ENCODE data around the gene ESCO1. TPM values are rescaled to one million over a fixed set of nuclear protein-coding genes. Genes with fewer than 3 reads are reported as not detected.

Gene ESCO1
- total and polyA plus RNA-seq, 2 of the 13 experiments (the other 11 are each of a cell fraction or from before 2014, with no cell fraction given): 6.3 to 19.4 TPM

DNA sequence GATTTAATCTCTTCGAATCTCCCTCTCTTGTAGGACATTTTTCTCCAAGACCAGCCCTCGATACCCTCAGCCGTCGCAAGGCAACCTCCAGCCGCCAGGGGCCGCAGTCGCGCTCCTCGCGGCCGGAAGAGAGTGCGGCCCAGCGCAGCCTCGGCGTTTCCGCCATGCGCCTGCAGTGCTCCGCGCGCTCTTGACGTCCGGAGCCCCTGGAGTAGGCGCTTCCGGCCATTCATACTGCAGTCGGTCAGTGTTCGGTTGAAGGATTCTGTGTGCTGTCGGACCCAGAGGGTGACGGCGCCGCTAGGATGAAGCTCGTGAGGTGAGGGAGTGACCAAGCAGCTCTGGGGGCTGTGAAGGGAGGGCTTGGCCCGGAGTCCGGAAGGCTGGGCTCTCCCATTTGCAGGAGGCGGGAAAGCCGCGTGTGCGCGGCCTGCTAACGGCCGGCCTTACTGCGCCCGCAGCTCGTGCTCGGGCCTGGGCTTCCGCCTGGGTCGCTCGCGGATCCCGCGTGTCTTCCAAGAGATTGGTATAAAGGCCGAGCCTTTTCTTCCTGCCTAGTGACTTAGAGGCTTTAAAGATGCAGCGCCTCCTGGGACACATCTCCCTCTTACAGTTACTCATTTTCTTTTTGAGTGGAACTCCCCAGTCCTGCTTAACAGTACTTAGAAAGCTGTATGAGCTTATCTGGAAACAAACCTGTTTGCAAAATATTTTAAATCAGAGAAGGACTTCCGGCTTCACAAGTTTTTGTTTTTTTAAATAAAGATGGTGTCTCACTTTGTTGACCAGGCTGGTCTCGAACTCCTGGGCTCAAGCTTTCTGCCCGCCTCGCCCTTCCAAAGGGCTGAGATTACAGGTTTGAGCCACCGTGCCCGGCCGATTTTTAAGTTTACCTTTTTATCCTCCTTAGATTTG is 11.9 kb upstream of the ESCO1 start, which contains the start of gene SNRPD1 (continued):
- TF ChIP-seq, protein P1, sequence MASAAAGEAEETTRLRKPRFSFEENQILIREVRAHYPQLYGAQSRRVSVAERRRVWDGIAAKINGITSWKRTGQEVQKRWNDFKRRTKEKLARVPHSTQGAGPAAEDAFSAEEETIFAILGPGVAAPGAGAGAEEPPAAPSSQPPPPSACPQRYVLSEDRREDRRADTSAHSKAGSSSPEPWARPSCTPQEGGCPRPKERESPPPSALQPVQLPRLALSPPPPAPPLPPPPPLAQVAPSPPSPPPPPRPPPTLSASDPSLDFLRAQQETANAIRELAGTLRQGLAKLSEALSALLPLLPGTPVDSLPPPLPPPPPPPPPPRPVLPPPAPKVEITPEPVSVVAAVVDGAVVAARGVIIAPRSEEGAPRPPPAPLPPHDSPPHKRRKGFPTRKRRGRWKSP (CRISPR knock-in tag; IDR thresholded peaks at IDR 0.05): peak; percentile 90
- TF ChIP-seq, protein P2, sequence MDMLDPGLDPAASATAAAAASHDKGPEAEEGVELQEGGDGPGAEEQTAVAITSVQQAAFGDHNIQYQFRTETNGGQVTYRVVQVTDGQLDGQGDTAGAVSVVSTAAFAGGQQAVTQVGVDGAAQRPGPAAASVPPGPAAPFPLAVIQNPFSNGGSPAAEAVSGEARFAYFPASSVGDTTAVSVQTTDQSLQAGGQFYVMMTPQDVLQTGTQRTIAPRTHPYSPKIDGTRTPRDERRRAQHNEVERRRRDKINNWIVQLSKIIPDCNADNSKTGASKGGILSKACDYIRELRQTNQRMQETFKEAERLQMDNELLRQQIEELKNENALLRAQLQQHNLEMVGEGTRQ (IDR thresholded peaks at IDR 0.05; ENCODE audit: low read depth, low read length): no peak
- TF ChIP-seq, protein P2 (CRISPR knock-in tag; IDR thresholded peaks at IDR 0.05; ENCODE audit: borderline replicate concordance): peak; percentile 45; the same call in 1 of the 2 replicates
- TF ChIP-seq ZNF180 (CRISPR knock-in tag; IDR thresholded peaks at IDR 0.05; ENCODE audit: borderline replicate concordance, low read depth) (no peak), SNAI1 (CRISPR knock-in tag; IDR thresholded peaks at IDR 0.05; ENCODE audit: borderline replicate concordance) (peak; percentile 86), SAP130 (CRISPR knock-in tag; IDR thresholded peaks at IDR 0.05; ENCODE audit: low read depth) (peak; percentile 98), NFE2L1 (CRISPR knock-in tag; IDR thresholded peaks at IDR 0.05; ENCODE audit: borderline replicate concordance) (peak; percentile 81; the same call in 1 of the 2 replicates), ZFX (CRISPR knock-in tag; IDR thresholded peaks at IDR 0.05; ENCODE audit: low read depth) (peak; percentile 98), HNRNPUL1 (IDR thresholded peaks at IDR 0.05; ENCODE audit: low read depth, low read length) (no peak), NPAS2 (CRISPR knock-in tag; IDR thresholded peaks at IDR 0.05; ENCODE audit: borderline replicate concordance) (no peak), ATRX (CRISPR knock-in tag; IDR thresholded peaks at IDR 0.05; ENCODE audit: borderline replicate concordance) (no peak)
- TF ChIP-seq, protein P3, sequence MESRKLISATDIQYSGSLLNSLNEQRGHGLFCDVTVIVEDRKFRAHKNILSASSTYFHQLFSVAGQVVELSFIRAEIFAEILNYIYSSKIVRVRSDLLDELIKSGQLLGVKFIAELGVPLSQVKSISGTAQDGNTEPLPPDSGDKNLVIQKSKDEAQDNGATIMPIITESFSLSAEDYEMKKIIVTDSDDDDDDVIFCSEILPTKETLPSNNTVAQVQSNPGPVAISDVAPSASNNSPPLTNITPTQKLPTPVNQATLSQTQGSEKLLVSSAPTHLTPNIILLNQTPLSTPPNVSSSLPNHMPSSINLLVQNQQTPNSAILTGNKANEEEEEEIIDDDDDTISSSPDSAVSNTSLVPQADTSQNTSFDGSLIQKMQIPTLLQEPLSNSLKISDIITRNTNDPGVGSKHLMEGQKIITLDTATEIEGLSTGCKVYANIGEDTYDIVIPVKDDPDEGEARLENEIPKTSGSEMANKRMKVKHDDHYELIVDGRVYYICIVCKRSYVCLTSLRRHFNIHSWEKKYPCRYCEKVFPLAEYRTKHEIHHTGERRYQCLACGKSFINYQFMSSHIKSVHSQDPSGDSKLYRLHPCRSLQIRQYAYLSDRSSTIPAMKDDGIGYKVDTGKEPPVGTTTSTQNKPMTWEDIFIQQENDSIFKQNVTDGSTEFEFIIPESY (CRISPR knock-in tag; IDR thresholded peaks at IDR 0.05): peak; percentile 82
- TF ChIP-seq, protein P4, sequence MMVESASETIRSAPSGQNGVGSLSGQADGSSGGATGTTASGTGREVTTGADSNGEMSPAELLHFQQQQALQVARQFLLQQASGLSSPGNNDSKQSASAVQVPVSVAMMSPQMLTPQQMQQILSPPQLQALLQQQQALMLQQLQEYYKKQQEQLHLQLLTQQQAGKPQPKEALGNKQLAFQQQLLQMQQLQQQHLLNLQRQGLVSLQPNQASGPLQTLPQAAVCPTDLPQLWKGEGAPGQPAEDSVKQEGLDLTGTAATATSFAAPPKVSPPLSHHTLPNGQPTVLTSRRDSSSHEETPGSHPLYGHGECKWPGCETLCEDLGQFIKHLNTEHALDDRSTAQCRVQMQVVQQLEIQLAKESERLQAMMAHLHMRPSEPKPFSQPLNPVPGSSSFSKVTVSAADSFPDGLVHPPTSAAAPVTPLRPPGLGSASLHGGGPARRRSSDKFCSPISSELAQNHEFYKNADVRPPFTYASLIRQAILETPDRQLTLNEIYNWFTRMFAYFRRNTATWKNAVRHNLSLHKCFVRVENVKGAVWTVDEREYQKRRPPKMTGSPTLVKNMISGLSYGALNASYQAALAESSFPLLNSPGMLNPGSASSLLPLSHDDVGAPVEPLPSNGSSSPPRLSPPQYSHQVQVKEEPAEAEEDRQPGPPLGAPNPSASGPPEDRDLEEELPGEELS (CRISPR knock-in tag; IDR thresholded peaks at IDR 0.05): peak; percentile 75; the same call in 1 of the 2 replicates
- TF ChIP-seq, protein P5, sequence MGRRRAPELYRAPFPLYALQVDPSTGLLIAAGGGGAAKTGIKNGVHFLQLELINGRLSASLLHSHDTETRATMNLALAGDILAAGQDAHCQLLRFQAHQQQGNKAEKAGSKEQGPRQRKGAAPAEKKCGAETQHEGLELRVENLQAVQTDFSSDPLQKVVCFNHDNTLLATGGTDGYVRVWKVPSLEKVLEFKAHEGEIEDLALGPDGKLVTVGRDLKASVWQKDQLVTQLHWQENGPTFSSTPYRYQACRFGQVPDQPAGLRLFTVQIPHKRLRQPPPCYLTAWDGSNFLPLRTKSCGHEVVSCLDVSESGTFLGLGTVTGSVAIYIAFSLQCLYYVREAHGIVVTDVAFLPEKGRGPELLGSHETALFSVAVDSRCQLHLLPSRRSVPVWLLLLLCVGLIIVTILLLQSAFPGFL (CRISPR knock-in tag; IDR thresholded peaks at IDR 0.05): 0 out of 2 replicates have a peak, but pooled peaks have one; percentile 77
- TF ChIP-seq, protein P6, sequence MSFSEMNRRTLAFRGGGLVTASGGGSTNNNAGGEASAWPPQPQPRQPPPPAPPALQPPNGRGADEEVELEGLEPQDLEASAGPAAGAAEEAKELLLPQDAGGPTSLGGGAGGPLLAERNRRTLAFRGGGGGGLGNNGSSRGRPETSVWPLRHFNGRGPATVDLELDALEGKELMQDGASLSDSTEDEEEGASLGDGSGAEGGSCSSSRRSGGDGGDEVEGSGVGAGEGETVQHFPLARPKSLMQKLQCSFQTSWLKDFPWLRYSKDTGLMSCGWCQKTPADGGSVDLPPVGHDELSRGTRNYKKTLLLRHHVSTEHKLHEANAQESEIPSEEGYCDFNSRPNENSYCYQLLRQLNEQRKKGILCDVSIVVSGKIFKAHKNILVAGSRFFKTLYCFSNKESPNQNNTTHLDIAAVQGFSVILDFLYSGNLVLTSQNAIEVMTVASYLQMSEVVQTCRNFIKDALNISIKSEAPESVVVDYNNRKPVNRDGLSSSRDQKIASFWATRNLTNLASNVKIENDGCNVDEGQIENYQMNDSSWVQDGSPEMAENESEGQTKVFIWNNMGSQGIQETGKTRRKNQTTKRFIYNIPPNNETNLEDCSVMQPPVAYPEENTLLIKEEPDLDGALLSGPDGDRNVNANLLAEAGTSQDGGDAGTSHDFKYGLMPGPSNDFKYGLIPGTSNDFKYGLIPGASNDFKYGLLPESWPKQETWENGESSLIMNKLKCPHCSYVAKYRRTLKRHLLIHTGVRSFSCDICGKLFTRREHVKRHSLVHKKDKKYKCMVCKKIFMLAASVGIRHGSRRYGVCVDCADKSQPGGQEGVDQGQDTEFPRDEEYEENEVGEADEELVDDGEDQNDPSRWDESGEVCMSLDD (CRISPR knock-in tag; IDR thresholded peaks at IDR 0.05; ENCODE audit: borderline replicate concordance): peak; percentile 82
